NCI-H1436 (cell line): ENCODE measurements around the gene TMEM40.
"Not testable (repeated sequence)": the region's sequence is repeated elsewhere in the genome, so short reads cannot be mapped to it uniquely, and the experiment has no call there.

Experiments used
- DNase-seq: peaks from one replicate; lab custom pipeline; 2025; lab: John Stamatoyannopoulos, UW

TMEM40 gene

GRCh38 chr3:12719541-12719940 is 39.5 kb downstream of the TMEM40 start:
- no peak for DNase-seq

GRCh38 chr3:12716605-12717151 is 42.4 kb downstream of the TMEM40 start:
- no peak for DNase-seq

GRCh38 chr3:12714278-12714677 is 44.8 kb downstream of the TMEM40 start:
- DNase-seq: no peak

GRCh38 chr3:12710062-12710461 is 49.0 kb downstream of the TMEM40 start:
- no peak for DNase-seq

GRCh38 chr3:12709334-12709733 is 49.7 kb downstream of the TMEM40 start:
- no peak for DNase-seq

- DNase-seq: no peak
Observed at GRCh38 chr3:12708584-12709192, 50.4 kb downstream of the TMEM40 start.

- DNase-seq: no peak
Observed at GRCh38 chr3:12707449-12707848, 51.6 kb downstream of the TMEM40 start.

- peak; percentile 16 for DNase-seq
Observed at GRCh38 chr3:12706504-12707253, 52.4 kb downstream of the TMEM40 start.

- DNase-seq: no peak
Observed at GRCh38 chr3:12705981-12706380, 53.1 kb downstream of the TMEM40 start.

GRCh38 chr3:12705374-12705926 is 53.6 kb downstream of the TMEM40 start:
- DNase-seq: no peak

- DNase-seq: no peak
Observed at GRCh38 chr3:12702501-12702900, 56.6 kb downstream of the TMEM40 start.

GRCh38 chr3:12701601-12702000 is 57.5 kb downstream of the TMEM40 start:
- DNase-seq: not testable (repeated sequence)

GRCh38 chr3:12700800-12701199 is 58.3 kb downstream of the TMEM40 start:
- DNase-seq: no peak

GRCh38 chr3:12695916-12696315 is 63.1 kb downstream of the TMEM40 start:
- DNase-seq: no peak

- no peak for DNase-seq
Observed at GRCh38 chr3:12695112-12695511, 63.9 kb downstream of the TMEM40 start.

GRCh38 chr3:12692444-12692843 is 66.6 kb downstream of the TMEM40 start:
- no peak for DNase-seq

- DNase-seq: no peak
Observed at GRCh38 chr3:12689997-12690711, 68.9 kb downstream of the TMEM40 start.

GRCh38 chr3:12687948-12688347 is 71.1 kb downstream of the TMEM40 start:
- no peak for DNase-seq

GRCh38 chr3:12686096-12686495 is 73.0 kb downstream of the TMEM40 start:
- DNase-seq: no peak
